BE2C (cell line): ENCODE data around the gene CFAP46.

ENCODE experiments used
- DNase-seq: peaks from one replicate; pipeline ENCODE4 v3.0.0-alpha.2; 2020
- H3K27me3 ChIP-seq: fragments of 250-450 bp; sonication (Bioruptor Pico); 2 replicates; pipeline ENCODE4 v1.5.1; 2020; ENCODE audit warnings: mild to moderate bottlenecking
- H3K36me3 ChIP-seq: fragments of 250-450 bp; sonication (Bioruptor Pico); 2 replicates; pipeline ENCODE4 v1.5.1; 2020; ENCODE audit warnings: mild to moderate bottlenecking
- H3K4me1 ChIP-seq: fragments of 250-450 bp; sonication (Bioruptor Pico); 2 replicates; pipeline ENCODE4 v1.5.1; 2020
- H3K4me3 ChIP-seq: 2 replicates; pipeline ENCODE4 v1.5.1; 2011; ENCODE audit warnings: low read depth, low read length
- H3K9me3 ChIP-seq: fragments of 250-450 bp; sonication (Bioruptor Pico); 2 replicates; pipeline ENCODE4 v1.5.1; 2020
- CTCF ChIP-seq: IDR thresholded peaks from 2 replicates; pipeline ENCODE4 v1.5.1; 2012; ENCODE audit warnings: mild to moderate bottlenecking, low read depth, low read length

CFAP46 gene

GRCh38 chr10:132866601-132867381 lies 75.6 kb downstream of the CFAP46 start:
- DNase-seq = no peak
- TF ChIP-seq CTCF = no peak
- no peaks in the 10 kb centered on the region for H3K36me3 ChIP-seq
- H3K4me3 ChIP-seq = no peak overlapping the region
- H3K4me1 ChIP-seq = no peaks in the 10 kb centered on the region
- no peaks in the 10 kb centered on the region for H3K9me3 ChIP-seq
- H3K27me3 ChIP-seq = 0 out of 2 replicates have a peak, but pooled peaks cover 5% of the 10 kb centered on the region

- Histone ChIP-seq H3K4me1 (no peaks in the 10 kb centered on the region), H3K27me3 (peaks cover 9% of the 10 kb centered on the region), H3K9me3 (no peaks in the 10 kb centered on the region), H3K4me3 (no peak overlapping the region), H3K36me3 (no peaks in the 10 kb centered on the region)
- DNase-seq = no peak
- no peak for TF ChIP-seq CTCF
These were observed 76.3 kb downstream of the CFAP46 start for GRCh38 chr10:132865851-132866600.

- Histone ChIP-seq H3K4me3 (no peak overlapping the region), H3K4me1 (no peaks in the 10 kb centered on the region), H3K9me3 (no peaks in the 10 kb centered on the region), H3K27me3 (peaks cover 10% of the 10 kb centered on the region), H3K36me3 (no peaks in the 10 kb centered on the region)
- DNase-seq = no peak
- no peak for TF ChIP-seq CTCF
These were observed 77.2 kb downstream of the CFAP46 start for GRCh38 chr10:132865171-132865631.

GRCh38 chr10:132862485-132863420 lies 79.6 kb downstream of the CFAP46 start:
- Histone ChIP-seq H3K4me1 (no peaks in the 10 kb centered on the region), H3K4me3 (no peak overlapping the region), H3K27me3 (peaks cover 14% of the 10 kb centered on the region), H3K9me3 (no peaks in the 10 kb centered on the region), H3K36me3 (no peaks in the 10 kb centered on the region)
- no peak for TF ChIP-seq CTCF
- DNase-seq = no peak

- DNase-seq = no peak
- Histone ChIP-seq H3K4me1 (no peaks in the 10 kb centered on the region), H3K4me3 (no peak overlapping the region), H3K36me3 (no peaks in the 10 kb centered on the region), H3K27me3 (peaks cover 14% of the 10 kb centered on the region), H3K9me3 (no peaks in the 10 kb centered on the region)
- no peak for TF ChIP-seq CTCF
These were observed 80.4 kb downstream of the CFAP46 start for GRCh38 chr10:132861884-132862461.
